Measurements from ENCODE around the gene PDC.
"Not testable (repeated sequence)": the region's sequence is repeated elsewhere in the genome, so short reads cannot be mapped to it uniquely, and the experiment has no call there.

GRCh38 chr1:186459161-186459560 is 1.8 kb downstream of the PDC start:
- not testable (repeated sequence) for TF ChIP-seq EZH2 (IDR thresholded peaks at IDR 0.05; ENCODE audit: insufficient read depth, poor library complexity, severe bottlenecking); EZH2phosphoT487 (IDR thresholded peaks at IDR 0.05; ENCODE audit: insufficient read depth, low read depth)
